SK-N-SH treated with all-trans-retinoic acid at 6 μM for 48 hours (cell line): Measurements from ENCODE around the gene EPS8L3.
"Not testable (repeated sequence)": the region's sequence is repeated elsewhere in the genome, so short reads cannot be mapped to it uniquely, and the experiment has no call there.

Experiments used
- ARNTL ChIP-seq: fragments of 450-650 bp; formaldehyde crosslinking; IDR thresholded peaks from 2 replicates; pipeline ENCODE4 v1.5.0; 2020; ENCODE audit warnings: low read depth, mild to moderate bottlenecking, moderate library complexity, borderline replicate concordance
- BACH2 ChIP-seq: fragments of 250-450 bp; sonication (Bioruptor Pico); IDR thresholded peaks from 2 replicates; pipeline ENCODE4 v1.9.0; 2021; ENCODE audit warnings: mild to moderate bottlenecking, borderline replicate concordance
- CREB5 ChIP-seq: fragments of 250-450 bp; sonication (Bioruptor Pico); IDR thresholded peaks from 2 replicates; pipeline ENCODE4 v1.5.1; 2020; ENCODE audit warnings: low read depth, mild to moderate bottlenecking, moderate library complexity
- ISL1 ChIP-seq: fragments of 250-450 bp; sonication (Bioruptor Pico); IDR thresholded peaks from 2 replicates; pipeline ENCODE4 v2.1.2; 2022; ENCODE audit warnings: mild to moderate bottlenecking, moderate library complexity
- RARB ChIP-seq: fragments of 250-450 bp; sonication (Bioruptor Pico); IDR thresholded peaks from 2 replicates; pipeline ENCODE4 v1.8.0; 2021; ENCODE audit warnings: mild to moderate bottlenecking, moderate library complexity
- SNAI2 ChIP-seq: fragments of 250-450 bp; sonication (Bioruptor Pico); IDR thresholded peaks from 2 replicates; pipeline ENCODE4 v1.5.0; 2020; ENCODE audit warnings: mild to moderate bottlenecking, moderate library complexity
- TCF4 ChIP-seq: fragments of 250-450 bp; sonication (Bioruptor Pico); IDR thresholded peaks from 2 replicates; pipeline ENCODE4 v1.8.0; 2021; ENCODE audit warnings: mild to moderate bottlenecking, moderate library complexity, borderline replicate concordance
- TSHZ2 ChIP-seq: fragments of 250-450 bp; sonication (Bioruptor Pico); IDR thresholded peaks from 2 replicates; pipeline ENCODE4 v1.5.0; 2020; ENCODE audit warnings: mild to moderate bottlenecking, moderate library complexity
- ZC3H10 ChIP-seq: fragments of 250-450 bp; sonication (Bioruptor Pico); IDR thresholded peaks from 2 replicates; pipeline ENCODE4 v1.5.1; 2021; ENCODE audit warnings: mild to moderate bottlenecking, moderate library complexity
- ZFP3 ChIP-seq: fragments of 250-450 bp; sonication (Bioruptor Pico); IDR thresholded peaks from 2 replicates; pipeline ENCODE4 v1.5.0; 2020; ENCODE audit warnings: mild to moderate bottlenecking, moderate library complexity
- ZFP30 ChIP-seq: fragments of 450-650 bp; formaldehyde crosslinking; IDR thresholded peaks from 2 replicates; pipeline ENCODE4 v1.5.0; 2022; ENCODE audit warnings: mild to moderate bottlenecking, moderate library complexity
- ZNF8 ChIP-seq: fragments of 450-650 bp; formaldehyde crosslinking; IDR thresholded peaks from 2 replicates; pipeline ENCODE4 v1.5.0; 2020; ENCODE audit warnings: mild to moderate bottlenecking, moderate library complexity
- TF ChIP-seq, protein P1 (sequence below): fragments of 250-450 bp; sonication (Bioruptor Pico); IDR thresholded peaks from 2 replicates; pipeline ENCODE4 v1.5.1; 2021; ENCODE audit warnings: mild to moderate bottlenecking, moderate library complexity

DNA sequence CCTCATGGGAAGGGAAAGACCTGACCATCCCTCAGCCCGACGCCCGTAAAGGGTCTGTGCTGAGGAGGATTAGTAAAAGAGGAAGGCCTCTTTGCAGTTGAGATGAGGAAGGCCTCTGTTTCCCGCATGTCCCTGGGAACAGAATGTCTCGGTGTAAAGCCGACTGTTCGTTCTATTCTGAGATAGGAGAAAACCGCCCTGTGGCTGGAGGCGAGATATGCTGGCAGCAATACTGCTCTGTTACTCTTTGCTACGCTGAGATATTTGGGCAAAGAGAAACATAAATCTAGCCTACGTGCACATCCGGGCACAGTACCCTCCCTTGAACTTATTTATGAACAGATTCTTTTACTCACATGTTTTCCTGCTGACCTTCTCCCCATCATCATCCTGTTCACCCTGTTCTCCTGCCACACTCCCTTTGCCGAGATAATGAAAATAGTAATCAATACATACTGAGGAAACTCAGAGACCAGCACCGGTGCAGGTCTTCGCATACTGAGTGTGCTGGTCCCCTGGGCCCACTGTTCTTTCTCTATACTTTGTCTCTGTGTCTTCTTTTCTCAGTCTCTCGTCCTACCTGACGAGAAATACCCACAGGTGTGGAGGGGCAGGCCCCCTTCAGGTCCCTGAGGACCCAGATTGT is 3.4 kb upstream of the EPS8L3 start:
- not testable (repeated sequence) for TF ChIP-seq SNAI2 (CRISPR knock-in tag); ZC3H10 (CRISPR knock-in tag); ISL1 (CRISPR knock-in tag); TCF4; ZNF8 (CRISPR knock-in tag); ZFP3; CREB5 (CRISPR knock-in tag); RARB (CRISPR knock-in tag); BACH2 (CRISPR knock-in tag); ZFP30; TSHZ2 (CRISPR knock-in tag); ARNTL (CRISPR knock-in tag)
- TF ChIP-seq, protein P1, sequence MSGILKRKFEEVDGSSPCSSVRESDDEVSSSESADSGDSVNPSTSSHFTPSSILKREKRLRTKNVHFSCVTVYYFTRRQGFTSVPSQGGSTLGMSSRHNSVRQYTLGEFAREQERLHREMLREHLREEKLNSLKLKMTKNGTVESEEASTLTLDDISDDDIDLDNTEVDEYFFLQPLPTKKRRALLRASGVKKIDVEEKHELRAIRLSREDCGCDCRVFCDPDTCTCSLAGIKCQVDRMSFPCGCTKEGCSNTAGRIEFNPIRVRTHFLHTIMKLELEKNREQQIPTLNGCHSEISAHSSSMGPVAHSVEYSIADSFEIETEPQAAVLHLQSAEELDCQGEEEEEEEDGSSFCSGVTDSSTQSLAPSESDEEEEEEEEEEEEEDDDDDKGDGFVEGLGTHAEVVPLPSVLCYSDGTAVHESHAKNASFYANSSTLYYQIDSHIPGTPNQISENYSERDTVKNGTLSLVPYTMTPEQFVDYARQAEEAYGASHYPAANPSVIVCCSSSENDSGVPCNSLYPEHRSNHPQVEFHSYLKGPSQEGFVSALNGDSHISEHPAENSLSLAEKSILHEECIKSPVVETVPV (CRISPR knock-in tag), result not testable (repeated sequence)
